B cell (primary cell): ENCODE results near the gene MARCHF10.

Experiments
- EZH2 ChIP-seq: IDR thresholded peaks from 2 replicates; pipeline ENCODE4 v1.6.1; 2012; ENCODE audit warnings: borderline replicate concordance, low read depth, mild to moderate bottlenecking, moderate library complexity, low read length; ENCODE audit not compliant: insufficient read depth, poor library complexity, severe bottlenecking
- TF ChIP-seq, protein P1 (sequence below): fragments of 200-600 bp; IDR thresholded peaks from one replicate; pipeline ENCODE4 v1.8.0; 2022; ENCODE audit warnings: antibody characterized with exemption, mild to moderate bottlenecking

DNA sequence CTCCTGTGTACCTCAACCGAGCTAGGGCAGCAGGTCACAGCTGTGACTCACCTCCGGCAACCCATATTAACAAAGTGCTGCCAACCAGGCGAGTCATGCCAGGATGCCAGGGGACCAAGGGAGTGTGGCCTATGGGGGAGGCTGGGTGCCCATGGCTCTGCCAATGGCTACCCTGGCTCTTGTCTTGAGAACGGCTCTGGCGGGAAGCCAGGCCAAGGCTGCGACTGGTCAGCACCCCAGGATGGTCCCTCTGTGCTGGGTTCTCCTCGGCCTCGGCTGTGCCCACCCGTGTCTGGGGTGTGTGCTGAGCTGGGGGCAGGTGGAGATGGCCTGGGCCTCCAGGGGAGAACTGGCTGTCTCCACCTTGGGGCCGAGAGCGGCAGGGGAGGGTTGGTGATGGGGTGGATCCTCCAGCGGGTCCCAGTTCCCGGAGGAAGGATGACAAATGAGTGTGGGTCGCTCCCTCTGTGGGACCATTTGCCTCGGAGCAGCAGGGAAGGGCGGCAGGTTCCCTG, 104.8 kb downstream of the MARCHF10 start:
- TF ChIP-seq, protein P1, sequence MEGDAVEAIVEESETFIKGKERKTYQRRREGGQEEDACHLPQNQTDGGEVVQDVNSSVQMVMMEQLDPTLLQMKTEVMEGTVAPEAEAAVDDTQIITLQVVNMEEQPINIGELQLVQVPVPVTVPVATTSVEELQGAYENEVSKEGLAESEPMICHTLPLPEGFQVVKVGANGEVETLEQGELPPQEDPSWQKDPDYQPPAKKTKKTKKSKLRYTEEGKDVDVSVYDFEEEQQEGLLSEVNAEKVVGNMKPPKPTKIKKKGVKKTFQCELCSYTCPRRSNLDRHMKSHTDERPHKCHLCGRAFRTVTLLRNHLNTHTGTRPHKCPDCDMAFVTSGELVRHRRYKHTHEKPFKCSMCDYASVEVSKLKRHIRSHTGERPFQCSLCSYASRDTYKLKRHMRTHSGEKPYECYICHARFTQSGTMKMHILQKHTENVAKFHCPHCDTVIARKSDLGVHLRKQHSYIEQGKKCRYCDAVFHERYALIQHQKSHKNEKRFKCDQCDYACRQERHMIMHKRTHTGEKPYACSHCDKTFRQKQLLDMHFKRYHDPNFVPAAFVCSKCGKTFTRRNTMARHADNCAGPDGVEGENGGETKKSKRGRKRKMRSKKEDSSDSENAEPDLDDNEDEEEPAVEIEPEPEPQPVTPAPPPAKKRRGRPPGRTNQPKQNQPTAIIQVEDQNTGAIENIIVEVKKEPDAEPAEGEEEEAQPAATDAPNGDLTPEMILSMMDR: no peak
- no peak for TF ChIP-seq EZH2
